A673 (cell line): ENCODE measurements around the gene FRMD4A. TPM values are rescaled to one million over a fixed set of nuclear protein-coding genes. Genes with fewer than 3 reads are reported as not detected.

Source experiments
- BruUV-seq: library from RNA; stranded (reverse); fragments of 400-500 nt; replicated peaks from 2 replicates; lab custom pipeline; 2021; lab: Mats Ljungman, UMichigan
- CTCF ChIA-PET: fragments of 300-600 bp; sonication (Branson Sonifier 250); formaldehyde crosslinking; loops from one replicate; lab custom pipeline; 2022; ENCODE audit warnings: antibody characterized with exemption; lab: Charles Lee
- POLR2A ChIA-PET: fragments of 300-600 bp; sonication (Branson Sonifier 250); formaldehyde crosslinking; loops from one replicate; lab custom pipeline; 2022; ENCODE audit warnings: antibody characterized with exemption; ENCODE audit not compliant: low non-redundant PET; lab: Charles Lee
- DNase-seq: peaks from one replicate; pipeline ENCODE4 v3.0.0-alpha.2; 2015; ENCODE audit warnings: low spot score
- H3K27ac ChIP-seq: fragments of 200-600 bp; sonication (generic); 2 replicates; pipeline ENCODE4 v1.5.1; 2016; ENCODE audit warnings: mixed run types, low read depth, mild to moderate bottlenecking, mixed read lengths, antibody characterized with exemption, low read length; ENCODE audit not compliant: poor library complexity, severe bottlenecking
- H3K27me3 ChIP-seq: fragments of 200-600 bp; sonication (generic); replicated peaks from 2 replicates; pipeline ENCODE4 v1.6.1; 2017; ENCODE audit warnings: mixed run types, low read depth, mild to moderate bottlenecking, mixed read lengths, antibody characterized with exemption, low read length; ENCODE audit not compliant: insufficient read depth, poor library complexity
- H3K36me3 ChIP-seq: fragments of 200-600 bp; sonication (generic); 2 replicates; pipeline ENCODE4 v1.6.1; 2016; ENCODE audit warnings: mixed run types, mild to moderate bottlenecking, mixed read lengths, antibody characterized with exemption, low read length; ENCODE audit not compliant: insufficient read depth, poor library complexity, severe bottlenecking
- H3K4me1 ChIP-seq: fragments of 200-600 bp; sonication (generic); 2 replicates; pipeline ENCODE4 v1.6.1; 2017; ENCODE audit warnings: mixed run types, mild to moderate bottlenecking, mixed read lengths, antibody characterized with exemption, low read length; ENCODE audit not compliant: insufficient read depth, poor library complexity, severe bottlenecking
- H3K4me3 ChIP-seq: fragments of 200-600 bp; sonication (generic); 2 replicates; pipeline ENCODE4 v1.5.1; 2016; ENCODE audit warnings: low read depth, mixed run types, mild to moderate bottlenecking, mixed read lengths, low read length; ENCODE audit not compliant: poor library complexity, severe bottlenecking
- H3K9me3 ChIP-seq: fragments of 200-600 bp; sonication (generic); 2 replicates; pipeline ENCODE4 v1.6.1; 2016; ENCODE audit warnings: mixed run types, low read depth, mild to moderate bottlenecking, mixed read lengths, antibody characterized with exemption, low read length; ENCODE audit not compliant: poor library complexity, severe bottlenecking
- CTCF ChIP-seq: fragments of 300-800, 200-600 bp; sonication (generic); conservative IDR thresholded peaks from 2 replicates; pipeline ENCODE4 v1.5.1; 2017; ENCODE audit warnings: low read depth, mild to moderate bottlenecking, antibody characterized with exemption, low read length, moderate library complexity, mixed read lengths
- EZH2 ChIP-seq: fragments of 200-600 bp; sonication (generic); IDR thresholded peaks from 2 replicates; pipeline ENCODE4 v1.6.1; 2017; ENCODE audit warnings: borderline replicate concordance, low read depth, mild to moderate bottlenecking, mixed read lengths, antibody characterized with exemption, low read length; ENCODE audit not compliant: poor library complexity, severe bottlenecking
- intact Hi-C: fragments of 100-400 bp; cut with micrococcal nuclease; formaldehyde crosslinking; loops from one replicate; pipeline ENCODE4 v1.10.0; 2022; ENCODE audit not compliant: unreplicated experiment
- total RNA-seq: library from RNA; stranded (reverse); gene quantifications from 2 replicates; pipeline ENCODE4 v1.2.3, GENCODE V29; 2021

FRMD4A gene
- total RNA-seq, 1 experiment from 2014 or later = 26.3 TPM

GRCh38 chr10:13698217-13698616, 632.5 kb downstream of the FRMD4A start:
- Histone ChIP-seq H3K4me3 (no peak overlapping the region), H3K9me3 (no peaks in the 10 kb centered on the region), H3K4me1 (peaks cover 23% of the 10 kb centered on the region), H3K36me3 (peaks cover 7% of the 10 kb centered on the region), H3K27me3 (no peaks in the 10 kb centered on the region), H3K27ac (no peak overlapping the region)
- TF ChIP-seq CTCF (no peak), EZH2 (no peak)
- ChIA-PET CTCF (interaction anchor here (0.5 kb wide), 1 partner anchor 53 kb away, joined by 3 read pairs; no protein-coding TSS in a partner anchor), POLR2A (interaction anchor here (0.6 kb wide), 1 partner anchor 355 kb away, joined by 3 read pairs; no protein-coding TSS in a partner anchor)
- DNase-seq = no peak
- BruUV-seq = no TSS peak
- intact Hi-C loops = no loop called here

- CTCF ChIA-PET = no interaction called here
- intact Hi-C loops = no loop called here
- no peaks in the 10 kb centered on the region for H3K9me3 ChIP-seq
- peaks cover 3% of the 10 kb centered on the region for H3K4me1 ChIP-seq
- H3K36me3 ChIP-seq = peaks cover 7% of the 10 kb centered on the region
- no peak overlapping the region for H3K27ac ChIP-seq
- TF ChIP-seq EZH2 = no peak
- no peak for TF ChIP-seq CTCF
- POLR2A ChIA-PET = no interaction called here
- no peak overlapping the region for H3K4me3 ChIP-seq
- H3K27me3 ChIP-seq = no peaks in the 10 kb centered on the region
- DNase-seq = no peak
- no TSS peak for BruUV-seq
These were observed 634.7 kb downstream of the FRMD4A start for GRCh38 chr10:13696071-13696470.

- peaks cover 7% of the 10 kb centered on the region for H3K36me3 ChIP-seq
- no peaks in the 10 kb centered on the region for H3K27me3 ChIP-seq
- intact Hi-C loops = no loop called here
- POLR2A ChIA-PET = no interaction called here
- BruUV-seq = no TSS peak
- CTCF ChIA-PET = no interaction called here
- TF ChIP-seq CTCF = no peak
- TF ChIP-seq EZH2 = no peak
- DNase-seq = no peak
- H3K4me3 ChIP-seq = no peak overlapping the region
- H3K4me1 ChIP-seq = peaks cover 2% of the 10 kb centered on the region
- H3K9me3 ChIP-seq = no peaks in the 10 kb centered on the region
- H3K27ac ChIP-seq = no peak overlapping the region
These were observed 635.1 kb downstream of the FRMD4A start for GRCh38 chr10:13695588-13695987.
